Adrenal gland (tissue), 5 donors: ENCODE results near the gene RIMS3.

Source experiments
- CTCF ChIP-seq, 6 experiments: fragments of 450-650 bp in 4 of 6; fragments of 200-600 bp in 2 of 6; sonication (generic) in 1 of 6; IDR thresholded peaks; 1 replicate in 5 of 6; 2 replicates in 1 of 6; pipeline versions ENCODE4 v1.5.1 to v1.8.0; 2016 to 2021; ENCODE audit warnings: antibody characterized with exemption in 6 of 6, mild to moderate bottlenecking in 2 of 6, moderate library complexity in 1 of 6
- POLR2A ChIP-seq, 2 donors: fragments of 450-650 bp; IDR thresholded peaks; one replicate each; pipeline ENCODE4 v1.6.1; 2017; ENCODE audit warnings: antibody characterized with exemption in 2 of 2, mild to moderate bottlenecking in 2 of 2, moderate library complexity in 1 of 2
- donor health status: DM: no; HTN: no; CAD: no.

GRCh38 chr1:40676501-40676900 is 11.0 kb upstream of the RIMS3 start:
- TF ChIP-seq CTCF (IDR thresholded peaks at IDR 0.05) (no peak), POLR2A (IDR thresholded peaks at IDR 0.05) (no peak)
